Left lobe of liver (tissue), 2 donors: ENCODE data around the gene CCDC121. TPM values are rescaled to one million over a fixed set of nuclear protein-coding genes. Genes with fewer than 3 reads are reported as not detected.

Experiments
- ATAC-seq: fragments of 200-7000 bp; cut with Tn5 transposase; one replicate; pipeline ENCODE4 v1.9.1; 2020; ENCODE audit warnings: mild to moderate bottlenecking, moderate library complexity
- DNase-seq: peaks from one replicate; pipeline ENCODE4 v3.0.0-alpha.2; 2020; ENCODE audit warnings: low spot score
- total RNA-seq: library from RNA; stranded (reverse); gene quantifications from one replicate; pipeline ENCODE4 v1.2.1, GENCODE V29; 2021
- donor health status: DM: no; HTN: no; CAD: no; lungs with moderate emphysema.
- donor health status: DM: no; HTN: yes; CAD: no.

Gene CCDC121, protein sequence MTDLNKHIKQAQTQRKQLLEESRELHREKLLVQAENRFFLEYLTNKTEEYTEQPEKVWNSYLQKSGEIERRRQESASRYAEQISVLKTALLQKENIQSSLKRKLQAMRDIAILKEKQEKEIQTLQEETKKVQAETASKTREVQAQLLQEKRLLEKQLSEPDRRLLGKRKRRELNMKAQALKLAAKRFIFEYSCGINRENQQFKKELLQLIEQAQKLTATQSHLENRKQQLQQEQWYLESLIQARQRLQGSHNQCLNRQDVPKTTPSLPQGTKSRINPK
- total RNA-seq: 1.2 TPM

- DNase-seq (peak; percentile 85), ATAC-seq (peak; percentile 98)
Observed at GRCh38 chr2:27628767-27629709, at the start of gene CCDC121, which contains the start of gene GPN1. TSS of gene CCDC121 (minus strand) at chr2:27629012. CDS start at chr2:27627799, 1,213 bp downstream. TSS of gene GPN1 (plus strand) at chr2:27629050. CDS start at chr2:27629059, 9 bp downstream.

- no peak for ATAC-seq
Observed at GRCh38 chr2:27672723-27673486, 44.1 kb upstream of the CCDC121 start.

GRCh38 chr2:27671235-27671634 lies 42.4 kb upstream of the CCDC121 start:
- ATAC-seq: no peak
- no peak for DNase-seq

More at GRCh38 chr2:27672723-27673486, 44.1 kb upstream of the CCDC121 start:
- no peak for DNase-seq

GRCh38 chr2:27667446-27667845 lies 38.6 kb upstream of the CCDC121 start:
- ATAC-seq: no peak

GRCh38 chr2:27664622-27665363 lies 36.0 kb upstream of the CCDC121 start:
- DNase-seq (no peak), ATAC-seq (no peak)

More at GRCh38 chr2:27667446-27667845, 38.6 kb upstream of the CCDC121 start:
- DNase-seq: no peak

GRCh38 chr2:27664154-27664574 lies 35.4 kb upstream of the CCDC121 start:
- ATAC-seq (peak; percentile 9), DNase-seq (no peak)

DNA sequence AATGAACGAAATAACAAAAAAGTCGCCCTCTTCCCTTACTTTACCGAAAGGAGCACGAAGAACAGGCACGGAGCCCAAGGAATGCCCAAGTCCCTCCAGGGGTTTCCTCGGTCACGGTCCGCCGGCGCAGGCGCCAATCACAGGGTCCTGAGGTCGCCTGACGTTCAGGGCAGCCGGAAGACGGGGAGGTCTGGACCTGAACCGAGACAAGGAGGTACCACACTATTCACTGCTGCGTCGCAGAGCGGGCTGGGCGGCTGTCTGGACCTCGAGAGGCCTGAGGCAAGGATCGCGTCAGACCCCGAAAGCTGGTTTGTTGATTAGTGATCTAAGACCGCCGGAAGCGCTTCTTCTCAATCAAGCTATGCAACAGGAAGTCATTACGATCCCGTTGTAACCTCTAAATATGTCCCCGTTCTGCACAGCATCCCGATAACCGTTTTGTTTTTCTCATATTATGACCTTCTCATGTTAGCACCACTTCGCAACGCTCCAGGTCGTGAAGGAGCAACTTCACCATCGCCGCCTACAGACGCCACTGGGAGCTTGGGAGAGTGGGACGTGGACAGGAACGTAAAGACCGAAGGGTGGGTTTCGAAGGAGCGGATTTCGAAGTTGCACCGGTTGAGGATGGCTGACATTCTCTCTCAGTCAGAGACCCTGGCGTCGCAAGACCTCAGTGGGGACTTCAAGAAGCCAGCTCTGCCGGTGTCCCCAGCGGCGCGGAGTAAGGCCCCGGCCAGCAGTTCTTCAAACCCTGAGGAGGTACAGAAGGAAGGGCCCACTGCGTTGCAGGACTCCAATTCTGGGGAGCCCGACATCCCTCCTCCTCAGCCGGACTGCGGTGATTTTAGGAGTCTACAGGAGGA lies 34.7 kb upstream of the CCDC121 start, which contains the start of the genes SLC4A1AP and SUPT7L:
Gene SLC4A1AP, plus strand, starts transcription at position 605 of the 869 bp plus-strand sequence. Its CDS starts 26 bp downstream, at position 631.
Gene SUPT7L, minus strand, starts transcription at position 330 of the 869 bp plus-strand sequence. CDS start 1,422 bp downstream, outside the sequence.
- DNase-seq (peak; percentile 75), ATAC-seq (peak; percentile 90)

GRCh38 chr2:27661371-27661770 lies 32.6 kb upstream of the CCDC121 start:
- DNase-seq: no peak
- no peak for ATAC-seq

- no peak for DNase-seq
- peak; percentile 82 for ATAC-seq
Observed at GRCh38 chr2:27655155-27655951, 26.5 kb upstream of the CCDC121 start.

DNA sequence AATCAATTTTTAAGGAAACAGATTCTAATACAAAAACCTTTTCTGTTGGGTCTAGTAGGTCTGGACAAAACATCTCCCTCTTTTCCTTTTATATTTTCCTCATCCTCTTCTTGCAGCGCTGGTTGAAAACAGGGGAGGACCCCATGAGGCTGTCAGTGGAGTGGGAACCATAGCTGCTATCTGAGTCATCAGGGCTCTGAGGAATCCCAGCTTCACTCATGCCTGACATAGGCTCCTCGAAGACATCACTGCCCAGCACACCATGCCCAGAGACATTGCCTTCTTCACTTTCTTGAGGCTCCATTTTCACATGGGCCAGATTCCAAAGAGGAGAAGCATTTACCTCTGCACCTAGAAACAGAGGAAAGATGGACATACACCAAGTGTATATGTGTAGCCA lies 24.6 kb upstream of the CCDC121 start:
- DNase-seq (no peak), ATAC-seq (no peak)

DNA sequence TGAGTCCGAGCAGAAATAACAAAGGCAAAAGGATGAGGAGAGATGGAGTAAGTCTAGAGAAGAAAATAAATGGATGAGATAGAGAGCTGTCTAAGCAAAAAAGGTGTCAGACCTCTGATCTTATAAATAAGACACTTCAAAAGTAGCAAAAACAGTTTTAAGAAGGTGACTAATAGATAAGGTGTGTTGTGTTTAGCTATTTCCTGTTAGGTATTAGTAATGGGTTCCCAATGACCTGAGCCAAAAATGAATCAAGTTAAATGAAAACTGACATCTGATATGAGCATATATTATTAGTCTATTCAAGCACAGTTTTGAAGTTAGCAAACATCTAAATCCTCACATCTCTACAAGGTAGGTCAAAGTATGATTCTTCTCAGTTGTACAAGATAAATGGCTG lies 24.0 kb upstream of the CCDC121 start:
- no peak for ATAC-seq
- no peak for DNase-seq

DNA sequence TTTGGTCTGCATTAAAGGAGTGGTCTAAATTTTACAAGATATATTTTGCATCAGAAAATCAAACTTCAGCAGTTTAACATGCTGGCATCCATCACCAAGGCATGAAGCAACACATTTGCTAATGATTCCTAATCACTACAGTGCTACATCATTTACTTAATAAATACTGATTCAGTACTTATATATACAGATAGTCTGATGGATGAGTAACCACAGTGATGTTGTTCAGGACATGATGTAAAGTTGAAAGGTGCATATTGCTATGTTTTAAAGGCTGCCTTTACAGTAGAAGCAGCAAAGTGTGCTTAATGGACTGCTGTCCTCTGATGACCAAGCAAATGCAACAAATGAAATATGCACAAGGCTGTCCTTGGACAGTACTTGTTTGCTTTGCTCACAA lies 23.5 kb upstream of the CCDC121 start:
- no peak for DNase-seq
- ATAC-seq: no peak

- ATAC-seq: no peak
- no peak for DNase-seq
Observed at GRCh38 chr2:27651056-27651455, 22.2 kb upstream of the CCDC121 start.

GRCh38 chr2:27647737-27648136 lies 18.9 kb upstream of the CCDC121 start:
- no peak for DNase-seq
- ATAC-seq: no peak

DNA sequence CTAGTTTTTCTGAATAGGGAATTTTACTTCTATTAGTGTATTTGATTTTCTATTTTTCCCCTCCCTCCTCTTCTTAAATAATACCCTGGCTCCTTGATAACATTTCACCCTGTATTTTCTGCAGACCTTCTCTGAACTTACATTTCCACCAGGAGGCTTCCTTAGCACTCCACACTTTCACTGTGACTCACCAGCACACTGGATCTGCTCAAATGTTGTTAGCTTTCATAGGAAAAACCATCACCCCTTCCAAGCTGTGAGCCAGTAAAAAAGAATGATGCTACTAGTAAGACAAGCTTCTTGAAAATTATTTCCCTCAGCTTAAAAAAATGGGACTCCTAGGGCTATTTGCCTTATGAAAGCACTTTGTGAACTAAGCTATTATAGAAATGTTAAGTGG lies 18.5 kb upstream of the CCDC121 start:
- ATAC-seq: no peak

DNA sequence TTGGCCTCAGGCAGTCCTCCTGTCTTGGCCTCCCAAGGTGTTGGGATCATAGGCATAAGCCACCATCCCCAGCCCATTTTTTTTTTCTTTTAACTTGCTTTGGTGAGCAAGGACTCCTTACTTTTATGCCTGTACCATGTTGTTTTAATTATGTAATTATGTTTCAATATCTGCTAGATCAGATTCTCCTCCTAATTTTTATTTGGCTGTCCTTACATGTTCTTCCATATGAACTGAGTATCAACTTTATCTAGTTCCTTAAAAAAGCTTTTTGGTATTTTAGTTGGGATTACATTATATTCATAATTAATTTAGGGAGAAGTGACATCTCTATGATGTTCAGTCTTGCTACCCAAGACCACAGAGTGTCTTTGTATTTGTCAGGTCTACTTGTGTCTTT lies 16.4 kb upstream of the CCDC121 start:
- ATAC-seq (no peak), DNase-seq (no peak)

More for the DNA sequence above, 18.5 kb upstream of the CCDC121 start:
- no peak for DNase-seq

DNA sequence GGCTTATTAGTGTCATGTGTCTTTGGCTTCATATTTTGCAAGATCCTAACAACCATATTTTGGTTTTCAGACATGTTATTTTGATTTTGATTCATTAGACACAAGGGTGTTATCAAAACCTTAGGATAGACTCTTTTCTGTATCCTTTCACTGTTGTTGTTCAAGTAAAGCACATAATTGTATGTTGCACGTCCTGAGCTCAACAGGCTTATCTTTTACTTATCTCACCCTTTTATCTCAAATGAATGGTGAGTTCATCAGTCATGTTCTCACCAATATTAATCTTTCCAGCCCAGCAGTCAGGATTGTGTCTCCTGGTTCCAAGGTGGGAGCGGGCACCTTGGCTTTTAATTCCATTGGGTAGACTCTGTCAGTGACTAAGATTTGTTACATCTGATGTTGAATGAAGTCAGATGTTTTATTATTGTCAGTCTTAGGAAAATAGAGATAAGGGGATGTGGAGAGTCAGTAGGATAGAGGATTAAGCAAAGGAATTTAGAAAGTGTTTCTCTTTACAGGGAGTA lies 12.0 kb upstream of the CCDC121 start:
- ATAC-seq (no peak), DNase-seq (no peak)

DNA sequence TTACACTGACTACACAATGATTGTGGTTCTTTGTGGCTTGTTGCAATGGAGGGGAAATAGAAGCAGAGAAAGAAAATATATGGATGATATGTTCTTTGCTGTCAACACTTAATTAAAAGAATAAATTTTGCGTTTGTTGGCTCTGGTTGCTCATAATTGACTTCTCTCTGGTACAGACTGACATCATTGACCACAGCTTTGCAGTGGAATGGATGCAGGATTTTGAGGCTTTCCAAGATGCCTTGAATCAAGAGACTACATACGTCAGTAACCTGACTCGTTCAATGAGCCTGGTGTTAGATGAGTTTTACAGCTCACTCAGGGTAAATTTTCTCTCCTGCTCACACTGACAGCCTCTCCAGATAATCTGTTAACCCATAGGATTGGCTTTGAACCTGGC lies 9.9 kb upstream of the CCDC121 start:
- ATAC-seq (no peak), DNase-seq (no peak)
